Measurements from ENCODE around the gene ZGRF1.

DNA sequence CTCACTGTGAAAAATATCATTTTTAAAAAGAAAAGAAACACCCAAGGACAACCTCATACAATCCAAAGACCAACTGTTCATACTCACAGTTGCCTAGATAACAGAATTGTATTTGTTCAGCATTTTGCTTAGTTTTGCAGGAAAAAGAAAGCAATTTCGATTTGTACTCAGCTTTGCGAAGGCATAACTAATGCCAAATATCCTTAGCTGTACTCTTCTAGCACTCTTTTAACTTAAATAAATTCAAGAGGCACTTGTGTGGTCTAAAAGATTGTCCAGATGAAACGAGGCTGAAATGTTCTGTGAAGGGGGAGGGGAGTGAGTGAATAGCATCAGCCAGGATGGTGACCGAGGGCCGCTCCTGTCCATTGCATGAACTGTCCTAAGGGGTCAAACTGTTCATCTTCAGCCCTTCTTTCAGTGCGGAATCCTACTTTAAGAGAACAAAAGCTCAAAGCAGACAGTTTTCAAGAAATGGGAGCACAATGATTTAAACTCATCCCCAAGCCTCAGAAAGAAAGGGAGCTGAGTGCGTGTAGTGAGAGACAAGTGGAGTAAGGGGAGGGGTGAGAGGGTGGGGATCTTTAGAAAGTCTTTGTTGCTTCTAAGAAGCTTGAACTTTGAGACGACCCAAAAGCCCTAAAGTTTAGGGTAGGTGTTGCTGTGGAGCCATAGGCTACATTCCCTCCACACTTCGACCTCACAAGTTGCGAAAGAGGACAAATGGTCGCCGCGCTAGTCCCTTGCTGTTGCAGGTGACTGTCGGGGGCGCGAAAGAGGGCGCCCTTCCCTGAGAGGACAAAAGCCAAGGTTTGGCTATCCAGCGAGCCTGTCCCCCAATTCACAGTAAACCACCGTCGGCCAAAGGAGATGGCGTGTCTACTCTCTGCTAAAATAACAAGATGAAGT lies 116.8 kb downstream of the ZGRF1 start:
- TF ChIP-seq, protein P1, sequence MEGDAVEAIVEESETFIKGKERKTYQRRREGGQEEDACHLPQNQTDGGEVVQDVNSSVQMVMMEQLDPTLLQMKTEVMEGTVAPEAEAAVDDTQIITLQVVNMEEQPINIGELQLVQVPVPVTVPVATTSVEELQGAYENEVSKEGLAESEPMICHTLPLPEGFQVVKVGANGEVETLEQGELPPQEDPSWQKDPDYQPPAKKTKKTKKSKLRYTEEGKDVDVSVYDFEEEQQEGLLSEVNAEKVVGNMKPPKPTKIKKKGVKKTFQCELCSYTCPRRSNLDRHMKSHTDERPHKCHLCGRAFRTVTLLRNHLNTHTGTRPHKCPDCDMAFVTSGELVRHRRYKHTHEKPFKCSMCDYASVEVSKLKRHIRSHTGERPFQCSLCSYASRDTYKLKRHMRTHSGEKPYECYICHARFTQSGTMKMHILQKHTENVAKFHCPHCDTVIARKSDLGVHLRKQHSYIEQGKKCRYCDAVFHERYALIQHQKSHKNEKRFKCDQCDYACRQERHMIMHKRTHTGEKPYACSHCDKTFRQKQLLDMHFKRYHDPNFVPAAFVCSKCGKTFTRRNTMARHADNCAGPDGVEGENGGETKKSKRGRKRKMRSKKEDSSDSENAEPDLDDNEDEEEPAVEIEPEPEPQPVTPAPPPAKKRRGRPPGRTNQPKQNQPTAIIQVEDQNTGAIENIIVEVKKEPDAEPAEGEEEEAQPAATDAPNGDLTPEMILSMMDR (IDR thresholded peaks at IDR 0.05 in 2 of 3, conservative IDR thresholded peaks at IDR 0.05 in 1 of 3; ENCODE audit: borderline replicate concordance in 1 of 3, insufficient read depth in 1 of 3, low read depth in 2 of 3, low read length in 2 of 3): no peak
- no peak for TF ChIP-seq SRF (IDR thresholded peaks at IDR 0.05; ENCODE audit: low read depth)
- TF ChIP-seq EZH2phosphoT487 (IDR thresholded peaks at IDR 0.05; ENCODE audit: borderline replicate concordance): no peak
- TF ChIP-seq EZH2 (IDR thresholded peaks at IDR 0.05): no peak
- no peak for TF ChIP-seq YY1 (IDR thresholded peaks at IDR 0.05; ENCODE audit: extremely low read depth, insufficient replicate concordance, low read depth, low read length)
- TF ChIP-seq, protein P2, sequence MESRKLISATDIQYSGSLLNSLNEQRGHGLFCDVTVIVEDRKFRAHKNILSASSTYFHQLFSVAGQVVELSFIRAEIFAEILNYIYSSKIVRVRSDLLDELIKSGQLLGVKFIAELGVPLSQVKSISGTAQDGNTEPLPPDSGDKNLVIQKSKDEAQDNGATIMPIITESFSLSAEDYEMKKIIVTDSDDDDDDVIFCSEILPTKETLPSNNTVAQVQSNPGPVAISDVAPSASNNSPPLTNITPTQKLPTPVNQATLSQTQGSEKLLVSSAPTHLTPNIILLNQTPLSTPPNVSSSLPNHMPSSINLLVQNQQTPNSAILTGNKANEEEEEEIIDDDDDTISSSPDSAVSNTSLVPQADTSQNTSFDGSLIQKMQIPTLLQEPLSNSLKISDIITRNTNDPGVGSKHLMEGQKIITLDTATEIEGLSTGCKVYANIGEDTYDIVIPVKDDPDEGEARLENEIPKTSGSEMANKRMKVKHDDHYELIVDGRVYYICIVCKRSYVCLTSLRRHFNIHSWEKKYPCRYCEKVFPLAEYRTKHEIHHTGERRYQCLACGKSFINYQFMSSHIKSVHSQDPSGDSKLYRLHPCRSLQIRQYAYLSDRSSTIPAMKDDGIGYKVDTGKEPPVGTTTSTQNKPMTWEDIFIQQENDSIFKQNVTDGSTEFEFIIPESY (IDR thresholded peaks at IDR 0.05; ENCODE audit: extremely low read depth, insufficient replicate concordance, low read length): no peak
- no peak for TF ChIP-seq POLR2AphosphoS5 (IDR thresholded peaks at IDR 0.05; ENCODE audit: low read depth, low read length)
- TF ChIP-seq EGR1 (IDR thresholded peaks at IDR 0.05; ENCODE audit: low read depth): no peak
- TF ChIP-seq, protein P3, sequence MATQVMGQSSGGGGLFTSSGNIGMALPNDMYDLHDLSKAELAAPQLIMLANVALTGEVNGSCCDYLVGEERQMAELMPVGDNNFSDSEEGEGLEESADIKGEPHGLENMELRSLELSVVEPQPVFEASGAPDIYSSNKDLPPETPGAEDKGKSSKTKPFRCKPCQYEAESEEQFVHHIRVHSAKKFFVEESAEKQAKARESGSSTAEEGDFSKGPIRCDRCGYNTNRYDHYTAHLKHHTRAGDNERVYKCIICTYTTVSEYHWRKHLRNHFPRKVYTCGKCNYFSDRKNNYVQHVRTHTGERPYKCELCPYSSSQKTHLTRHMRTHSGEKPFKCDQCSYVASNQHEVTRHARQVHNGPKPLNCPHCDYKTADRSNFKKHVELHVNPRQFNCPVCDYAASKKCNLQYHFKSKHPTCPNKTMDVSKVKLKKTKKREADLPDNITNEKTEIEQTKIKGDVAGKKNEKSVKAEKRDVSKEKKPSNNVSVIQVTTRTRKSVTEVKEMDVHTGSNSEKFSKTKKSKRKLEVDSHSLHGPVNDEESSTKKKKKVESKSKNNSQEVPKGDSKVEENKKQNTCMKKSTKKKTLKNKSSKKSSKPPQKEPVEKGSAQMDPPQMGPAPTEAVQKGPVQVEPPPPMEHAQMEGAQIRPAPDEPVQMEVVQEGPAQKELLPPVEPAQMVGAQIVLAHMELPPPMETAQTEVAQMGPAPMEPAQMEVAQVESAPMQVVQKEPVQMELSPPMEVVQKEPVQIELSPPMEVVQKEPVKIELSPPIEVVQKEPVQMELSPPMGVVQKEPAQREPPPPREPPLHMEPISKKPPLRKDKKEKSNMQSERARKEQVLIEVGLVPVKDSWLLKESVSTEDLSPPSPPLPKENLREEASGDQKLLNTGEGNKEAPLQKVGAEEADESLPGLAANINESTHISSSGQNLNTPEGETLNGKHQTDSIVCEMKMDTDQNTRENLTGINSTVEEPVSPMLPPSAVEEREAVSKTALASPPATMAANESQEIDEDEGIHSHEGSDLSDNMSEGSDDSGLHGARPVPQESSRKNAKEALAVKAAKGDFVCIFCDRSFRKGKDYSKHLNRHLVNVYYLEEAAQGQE (IDR thresholded peaks at IDR 0.05; ENCODE audit: low read depth): no peak
- no peak for TF ChIP-seq JUND (IDR thresholded peaks at IDR 0.05)
- no peak for TF ChIP-seq SP1 (IDR thresholded peaks at IDR 0.05; ENCODE audit: low read depth)
- TF ChIP-seq RAD21 (IDR thresholded peaks at IDR 0.05; ENCODE audit: low read depth): no peak

Data from HCT116 (cell line).